SK-N-MC (cell line): Measurements from ENCODE around the gene VEGFD.

Experiments
- EZH2 ChIP-seq: fragments of 200-600 bp; sonication (generic); IDR thresholded peaks from one replicate; pipeline ENCODE4 v1.6.1; 2017; ENCODE audit warnings: antibody characterized with exemption
- FOXP2 ChIP-seq: optimal IDR thresholded peaks from 2 replicates; pipeline ENCODE3; 2011; ENCODE audit warnings: mild to moderate bottlenecking, moderate library complexity; ENCODE audit not compliant: insufficient read depth; ENCODE audit errors: extremely low read length, control extremely low read depth
- POLR2AphosphoS5 ChIP-seq: IDR thresholded peaks from 2 replicates; pipeline ENCODE4 v1.6.1; 2012; ENCODE audit warnings: mild to moderate bottlenecking, low read depth, low read length, borderline replicate concordance

GRCh38 chrX:15298780-15299179, 85.4 kb downstream of the VEGFD start:
- no peak for TF ChIP-seq EZH2
- TF ChIP-seq POLR2AphosphoS5 = no peak
- TF ChIP-seq FOXP2 = no peak
